ENCODE data around the gene FDX1.
"Not testable (repeated sequence)": the region's sequence is repeated elsewhere in the genome, so short reads cannot be mapped to it uniquely, and the experiment has no call there.

FDX1 gene, protein sequence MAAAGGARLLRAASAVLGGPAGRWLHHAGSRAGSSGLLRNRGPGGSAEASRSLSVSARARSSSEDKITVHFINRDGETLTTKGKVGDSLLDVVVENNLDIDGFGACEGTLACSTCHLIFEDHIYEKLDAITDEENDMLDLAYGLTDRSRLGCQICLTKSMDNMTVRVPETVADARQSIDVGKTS

DNA sequence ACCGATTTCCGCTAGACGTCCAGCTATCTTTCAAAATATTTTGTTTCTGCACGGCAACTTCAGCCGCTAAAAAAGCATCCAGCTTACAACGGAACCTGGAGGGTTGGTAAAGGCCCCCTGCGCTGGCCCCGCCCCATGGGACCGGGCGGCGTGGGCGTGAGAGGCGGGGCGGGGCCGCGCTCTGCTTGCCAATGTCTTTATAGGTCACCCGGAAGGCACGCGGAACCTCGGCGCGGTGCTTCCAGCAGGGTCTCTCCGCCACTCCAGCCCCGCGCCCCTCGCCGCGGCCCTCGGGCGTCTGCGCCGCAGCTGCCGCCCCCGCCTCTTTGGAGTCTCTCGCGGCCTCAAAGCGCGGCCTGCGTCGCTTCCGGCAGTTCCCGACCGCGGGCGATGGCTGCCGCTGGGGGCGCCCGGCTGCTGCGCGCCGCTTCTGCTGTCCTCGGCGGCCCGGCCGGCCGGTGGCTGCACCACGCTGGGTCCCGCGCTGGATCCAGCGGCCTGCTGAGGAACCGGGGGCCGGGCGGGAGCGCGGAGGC, at the start of gene FDX1:
TSS of gene FDX1 (plus strand) at position 218 of the 536 bp plus-strand sequence. CDS start at position 391, 173 bp downstream.
- DNase-seq = peak; percentile 91 to 93

DNA sequence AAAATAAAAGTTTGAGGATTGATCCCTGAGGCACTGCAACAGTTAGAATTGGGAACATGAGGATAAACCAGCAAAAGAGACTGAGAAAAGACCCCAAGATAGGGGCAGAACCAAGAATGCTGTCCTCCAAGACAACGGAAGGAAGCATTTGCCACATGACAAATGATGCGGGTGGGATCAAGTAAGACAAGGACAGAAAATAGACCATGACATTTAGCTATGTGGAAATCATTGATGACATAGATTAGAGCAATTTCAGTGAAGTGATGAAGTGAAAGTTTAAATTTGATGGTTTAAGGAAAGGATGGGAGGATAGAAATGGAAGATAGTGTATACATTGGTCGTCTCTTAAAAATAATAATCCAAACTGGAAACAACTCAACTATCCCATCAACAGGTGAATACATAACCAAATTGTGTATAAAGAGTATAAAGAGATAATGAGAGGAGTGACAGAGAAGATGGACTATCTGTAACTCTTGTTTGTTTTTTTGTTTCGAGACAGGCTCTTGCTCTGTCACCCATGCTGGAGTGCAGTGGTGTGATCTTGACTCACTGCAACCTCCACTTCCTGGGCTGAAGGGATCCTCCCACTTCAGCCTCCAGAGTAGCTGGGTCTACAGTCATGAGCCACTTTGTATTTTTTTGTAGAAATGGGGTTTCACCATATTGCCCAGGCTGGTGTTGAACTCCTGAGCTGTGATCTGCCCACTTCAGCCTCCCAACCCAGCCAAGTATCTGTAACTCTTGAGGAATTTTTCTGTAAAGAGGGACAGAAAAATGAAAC, 48.7 kb upstream of the FDX1 start:
- DNase-seq = peak; percentile 60 to 88

DNA sequence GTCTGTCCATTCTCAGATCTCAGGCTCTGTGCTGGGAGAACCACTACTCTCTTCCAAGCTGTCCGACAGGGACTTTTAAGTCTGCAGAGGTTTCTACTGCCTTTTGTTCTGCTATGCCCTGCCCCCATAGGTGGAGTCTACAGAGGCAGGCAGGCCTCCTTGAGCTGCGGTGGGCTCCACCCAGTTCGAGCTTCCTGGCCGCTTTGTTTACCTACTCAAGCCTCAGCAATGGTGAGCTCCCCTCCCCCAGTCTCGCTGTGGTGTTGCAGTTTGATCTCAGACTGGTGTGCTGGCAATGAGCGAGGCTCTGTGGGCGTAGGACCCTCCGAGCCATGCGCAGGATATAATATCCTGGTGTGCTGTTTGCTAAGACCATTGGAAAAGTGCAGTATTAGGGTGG, 41.5 kb upstream of the FDX1 start:
- DNase-seq = not testable (repeated sequence)

DNA sequence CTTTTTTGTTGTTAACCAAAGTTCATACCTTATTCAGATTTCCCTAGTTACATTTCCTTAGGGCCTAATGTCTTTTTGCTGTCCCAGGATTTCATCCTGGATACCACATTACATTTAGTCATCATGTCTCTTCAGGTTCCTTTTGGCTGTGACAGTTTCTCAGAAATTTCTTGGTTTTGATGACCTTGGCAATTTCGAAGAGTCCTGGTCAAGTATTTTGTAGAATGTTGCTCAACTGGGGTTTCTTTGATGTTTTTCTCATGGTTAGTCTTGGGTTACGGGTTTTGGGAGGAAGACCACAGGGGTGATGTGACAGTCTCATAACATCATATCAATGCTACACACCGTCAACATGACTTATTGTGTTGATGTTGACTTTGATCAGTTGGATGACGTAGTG, 39.8 kb upstream of the FDX1 start:
- peak in 1 of 2 donors; percentile 60 for DNase-seq

DNA sequence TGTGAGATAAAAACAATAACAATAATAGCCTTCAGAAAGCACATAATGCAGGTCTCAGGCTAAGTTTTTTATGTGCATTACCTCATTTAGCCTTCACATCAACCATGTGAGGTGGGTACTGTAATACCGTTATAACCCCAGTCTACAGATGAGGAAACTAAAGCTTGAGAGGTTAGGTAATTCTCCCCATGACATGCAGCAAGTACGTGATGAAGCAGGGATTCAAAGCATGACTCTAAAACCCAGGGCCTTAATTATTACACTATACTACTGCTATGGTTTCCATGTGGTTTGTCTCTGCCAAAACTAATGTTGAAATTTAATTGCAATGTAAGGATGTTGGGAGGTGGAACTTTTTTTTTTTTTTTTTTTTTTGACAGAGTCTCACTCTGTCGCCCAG, 37.7 kb upstream of the FDX1 start:
- DNase-seq = peak; percentile 65 to 95

DNA sequence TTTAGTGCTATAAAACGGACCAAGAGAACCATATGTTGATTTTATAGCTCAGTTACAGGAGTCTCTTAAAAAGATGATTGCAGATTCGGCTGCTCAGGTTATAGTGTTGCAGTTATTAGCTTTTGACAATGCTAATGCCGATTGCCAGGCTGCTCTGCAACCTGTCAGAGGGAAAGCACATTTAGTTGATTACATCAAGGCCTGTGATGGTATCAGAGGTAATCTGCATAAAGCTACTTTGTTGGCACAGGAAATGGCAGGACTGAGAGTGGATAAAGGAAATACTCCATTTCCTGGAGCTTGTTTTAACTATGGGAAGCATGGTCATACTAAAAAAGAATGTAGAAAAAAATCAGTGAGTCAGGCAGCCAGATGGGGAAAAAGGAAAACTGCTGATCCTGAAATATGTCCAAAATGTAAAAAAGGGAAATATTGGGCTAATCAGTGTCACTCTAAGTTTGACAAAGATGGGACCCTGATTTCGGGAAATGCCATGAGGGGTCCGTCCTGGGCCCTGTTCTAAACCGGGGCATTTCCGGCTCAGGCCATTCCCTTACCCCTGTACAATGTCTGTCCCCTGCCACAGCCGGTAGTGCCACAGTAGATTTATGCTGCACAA, 32.0 kb upstream of the FDX1 start:
- not testable (repeated sequence) for DNase-seq

DNA sequence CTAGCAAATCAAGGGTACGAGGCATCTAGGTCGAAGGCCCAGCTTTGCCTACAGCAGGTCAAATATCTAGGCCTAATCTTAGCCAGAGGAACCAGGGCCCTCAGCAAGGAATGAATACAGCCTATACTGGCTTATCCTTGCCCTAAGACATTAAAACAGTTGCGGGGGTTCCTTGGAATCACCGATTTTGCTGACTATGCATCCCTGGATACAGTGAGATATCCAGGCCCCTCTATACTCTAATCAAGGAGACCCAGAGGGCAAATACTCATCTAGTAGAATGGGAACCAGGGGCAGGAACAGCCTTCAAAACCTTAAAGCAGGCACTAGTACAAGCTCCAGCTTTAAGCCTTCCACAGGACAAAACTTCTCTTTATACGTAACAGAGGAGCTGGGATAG, 26.2 kb upstream of the FDX1 start:
- not testable (repeated sequence) for DNase-seq

DNA sequence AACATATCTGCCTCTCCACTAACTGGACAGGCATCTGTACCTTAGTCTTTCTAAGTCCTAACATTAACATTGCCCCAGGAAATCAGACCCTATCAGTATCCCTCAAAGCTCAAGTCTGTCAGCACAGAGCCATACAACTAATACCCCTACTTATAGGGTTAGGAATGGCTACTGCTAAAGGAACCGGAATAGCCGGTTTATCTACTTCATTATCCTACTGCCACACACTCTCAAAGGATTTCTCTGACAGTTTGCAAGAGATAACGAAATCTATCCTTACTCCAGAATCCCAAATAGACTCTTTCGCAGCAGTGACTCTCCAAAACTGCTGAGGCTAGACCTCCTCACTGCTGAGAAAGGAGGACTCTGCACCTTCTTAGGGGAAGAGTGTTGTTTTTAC, 24.1 kb upstream of the FDX1 start:
- DNase-seq = not testable (repeated sequence)

DNA sequence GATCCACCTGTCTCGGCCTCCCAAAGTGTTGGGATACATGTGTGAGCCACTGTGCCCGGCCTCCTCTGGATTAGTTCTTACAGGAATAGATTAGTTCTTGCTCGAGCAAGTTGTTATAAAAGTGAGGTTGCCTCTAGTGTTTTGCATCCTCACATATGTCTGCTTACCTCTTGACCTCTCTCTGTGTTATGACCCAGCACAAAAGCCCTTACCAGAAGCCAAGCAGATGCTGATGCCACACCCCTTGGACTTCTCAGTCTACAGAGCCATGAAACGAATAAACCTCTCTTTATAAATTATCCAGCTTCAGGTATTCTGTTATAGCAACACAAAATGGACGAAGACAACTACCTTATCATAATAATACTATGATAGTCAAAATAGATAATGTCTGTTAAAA, 22.4 kb upstream of the FDX1 start:
- no peak for DNase-seq

DNA sequence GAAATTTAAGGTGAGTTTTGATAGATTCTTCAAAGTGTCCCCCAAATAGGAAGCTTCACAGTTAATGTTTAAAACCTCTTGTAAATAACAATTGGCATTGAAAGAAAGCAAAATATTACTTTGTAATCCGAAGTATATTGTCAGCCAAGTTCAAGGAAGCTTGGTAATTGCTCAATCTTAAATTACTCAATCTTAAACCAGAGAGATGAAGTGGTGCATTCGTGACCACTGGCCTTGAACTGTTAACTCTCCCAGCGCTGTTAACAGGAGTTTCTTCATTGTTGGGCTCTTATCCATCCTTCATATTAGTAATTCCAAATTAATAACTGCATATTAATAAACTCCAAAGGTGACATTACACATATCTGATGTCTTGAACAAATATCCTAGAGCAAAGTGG, 20.6 kb upstream of the FDX1 start:
- DNase-seq = peak; percentile 75 to 85

DNA sequence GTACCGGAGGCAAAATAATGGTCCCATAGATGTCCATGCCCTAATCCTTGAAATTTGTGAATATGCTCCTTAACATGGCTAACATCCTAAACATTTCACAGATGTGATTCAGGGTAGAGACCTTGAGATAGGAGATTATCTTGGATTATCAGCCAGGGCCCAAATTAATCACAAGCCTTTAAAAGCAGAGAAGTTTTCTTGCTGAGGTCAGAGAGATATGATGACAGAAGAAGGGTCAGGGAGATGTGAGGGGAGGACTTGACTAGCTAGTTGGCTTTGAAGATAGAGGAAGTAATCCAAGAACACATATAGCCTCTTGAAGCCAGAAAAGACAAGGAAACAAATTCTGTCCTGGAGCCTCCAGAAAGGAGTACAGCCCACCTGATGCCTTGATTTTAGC, 19.1 kb upstream of the FDX1 start:
- DNase-seq = peak; percentile 21 to 39

DNA sequence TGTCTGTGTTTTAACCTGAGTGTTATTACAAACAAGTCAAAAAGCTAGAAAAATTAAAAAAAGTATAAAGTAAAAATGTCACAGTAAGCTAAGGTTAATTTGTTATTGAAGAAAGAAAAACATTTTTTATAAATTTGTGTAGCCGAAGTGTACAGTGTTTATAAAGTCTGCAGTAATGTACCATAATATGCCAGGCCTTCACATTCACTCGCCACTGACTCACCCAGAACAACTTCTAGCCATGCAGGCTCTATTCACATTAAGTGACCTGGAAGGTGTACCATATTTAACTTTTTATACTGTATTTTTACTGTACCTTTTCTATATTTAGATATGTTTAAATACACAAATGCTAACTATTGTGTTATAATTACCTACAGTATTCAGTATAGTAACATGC, 14.7 kb upstream of the FDX1 start:
- DNase-seq = no peak

DNA sequence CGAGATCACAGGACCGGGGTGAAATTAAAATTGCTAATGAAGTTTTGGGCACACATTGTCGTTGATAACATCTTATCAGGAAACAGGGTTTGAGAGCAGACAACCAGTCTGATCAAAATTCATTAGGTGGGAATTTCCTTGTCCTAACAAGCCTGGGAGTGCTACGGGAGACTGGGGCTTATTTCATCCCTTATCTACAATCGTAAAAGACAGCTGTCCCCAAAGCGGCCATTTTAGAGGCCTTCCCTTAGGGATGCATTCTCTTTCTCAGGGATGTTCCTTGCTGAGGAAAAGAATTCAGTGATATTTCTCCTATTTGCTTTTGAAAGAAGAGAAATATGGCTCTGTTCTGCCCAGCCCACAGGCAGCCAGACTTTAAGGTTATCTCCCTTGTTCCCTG, 8.1 kb upstream of the FDX1 start:
- not testable (repeated sequence) for DNase-seq

DNA sequence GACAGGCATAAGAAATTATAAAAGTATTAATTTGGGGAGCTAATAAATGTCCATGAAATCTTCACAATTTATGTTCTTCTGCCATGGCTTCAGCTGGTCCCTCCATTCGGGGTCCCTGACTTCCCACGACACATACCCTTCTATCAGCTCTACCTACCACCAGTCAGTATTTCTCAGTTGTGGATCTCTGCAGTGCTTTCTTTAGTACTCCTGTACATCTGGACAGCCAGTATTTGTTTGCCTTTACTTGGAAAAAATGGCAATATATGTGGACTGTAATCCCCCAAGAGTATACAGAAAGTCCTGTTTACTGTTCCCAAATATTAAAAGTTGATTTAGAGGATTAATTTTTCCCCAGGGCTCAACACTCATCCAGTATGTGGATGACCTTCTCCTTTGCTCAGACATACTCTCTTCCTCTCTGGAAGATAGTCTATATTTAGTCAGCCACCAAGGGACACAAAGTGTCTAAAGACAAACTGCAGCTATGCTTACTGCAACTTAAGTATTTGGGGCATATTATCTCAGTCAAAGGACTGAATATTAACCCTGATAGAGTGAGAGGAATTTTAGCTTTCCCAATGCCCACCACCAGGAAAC, 7.3 kb upstream of the FDX1 start:
- no peak for DNase-seq

DNA sequence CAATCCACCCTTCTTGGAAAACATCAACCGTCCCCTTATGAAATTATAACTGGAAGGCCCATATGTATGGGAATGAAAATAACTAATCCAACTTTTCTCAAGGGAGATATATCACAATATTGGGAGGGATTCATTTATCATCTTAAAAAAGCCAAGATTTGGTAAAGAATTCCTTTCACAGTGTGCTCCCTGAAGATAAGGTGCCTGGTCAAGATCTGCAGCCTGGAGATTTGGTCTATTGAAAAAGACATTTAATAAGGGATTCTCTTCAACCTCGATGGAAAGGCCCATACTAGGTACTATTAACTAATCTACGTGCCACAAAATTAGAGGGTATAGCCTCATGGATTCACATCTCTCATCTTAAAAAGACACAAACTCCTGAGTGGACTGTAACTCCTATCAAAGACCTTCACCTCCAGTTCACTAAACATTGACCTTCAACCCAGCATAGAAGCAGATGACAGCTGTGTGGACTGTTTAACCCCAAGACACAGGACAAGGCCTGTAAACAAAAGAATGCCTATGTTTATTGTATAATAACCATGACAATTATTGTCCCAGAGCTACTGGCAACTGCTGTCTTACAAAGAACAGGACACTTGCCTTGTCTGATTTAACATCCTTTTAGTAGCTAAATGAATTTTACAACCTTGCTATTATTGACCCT, 4.8 kb upstream of the FDX1 start:
- DNase-seq = no peak

DNA sequence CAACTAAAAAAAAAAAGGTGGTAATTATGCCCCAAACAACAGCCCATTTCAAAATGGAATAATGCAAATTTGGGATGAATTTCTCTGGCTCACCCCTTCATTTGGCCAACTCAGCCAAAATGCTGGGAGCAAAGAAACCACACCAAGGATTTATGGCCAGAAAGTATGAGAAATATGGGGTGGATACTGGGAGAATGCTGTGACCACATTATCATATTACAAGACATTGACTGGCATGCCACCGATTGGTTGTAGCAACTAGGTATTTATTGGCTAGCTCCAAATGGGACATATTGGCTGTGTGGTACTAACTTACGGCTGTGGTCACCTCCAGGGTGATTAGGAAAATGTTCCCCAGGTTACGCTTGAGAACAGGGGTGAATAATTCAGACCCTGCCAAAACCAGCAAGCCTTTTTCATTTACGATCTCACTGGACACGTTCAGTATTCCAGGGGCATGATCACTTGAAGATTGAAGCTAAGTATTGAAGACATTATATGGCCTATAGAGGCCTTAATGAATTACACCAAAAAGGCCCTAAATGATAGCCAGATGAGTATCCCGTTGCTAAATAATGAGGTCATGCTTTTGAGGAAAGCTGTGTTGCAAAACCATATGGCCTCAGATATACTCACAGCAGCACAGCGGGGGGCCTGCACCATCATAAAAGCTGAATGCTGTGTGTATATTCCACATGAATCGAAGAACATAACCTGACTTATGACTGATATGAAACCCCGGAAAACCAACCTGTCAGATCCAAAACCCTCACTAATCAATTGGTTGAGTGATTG, 3.8 kb upstream of the FDX1 start:
- DNase-seq = peak; percentile 38 to 43

DNA sequence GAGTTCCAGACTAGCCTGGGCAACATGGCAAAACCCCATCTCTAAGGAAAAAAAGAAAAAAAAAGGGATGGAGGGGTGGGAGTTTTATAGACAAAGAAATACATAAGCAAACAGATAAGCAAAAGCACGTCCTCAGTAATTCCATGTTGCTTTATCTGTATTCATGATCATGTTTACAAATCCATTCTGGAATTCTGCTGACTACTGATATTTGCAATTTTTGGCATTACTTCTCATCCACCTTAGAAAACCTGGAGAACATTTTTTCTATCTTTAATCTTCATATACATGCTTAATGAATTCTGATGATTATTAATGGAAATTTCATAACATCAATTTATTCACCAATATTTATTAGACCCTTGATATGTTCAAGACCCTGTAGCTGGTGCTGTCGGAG, 1.7 kb upstream of the FDX1 start:
- no peak for DNase-seq

DNA sequence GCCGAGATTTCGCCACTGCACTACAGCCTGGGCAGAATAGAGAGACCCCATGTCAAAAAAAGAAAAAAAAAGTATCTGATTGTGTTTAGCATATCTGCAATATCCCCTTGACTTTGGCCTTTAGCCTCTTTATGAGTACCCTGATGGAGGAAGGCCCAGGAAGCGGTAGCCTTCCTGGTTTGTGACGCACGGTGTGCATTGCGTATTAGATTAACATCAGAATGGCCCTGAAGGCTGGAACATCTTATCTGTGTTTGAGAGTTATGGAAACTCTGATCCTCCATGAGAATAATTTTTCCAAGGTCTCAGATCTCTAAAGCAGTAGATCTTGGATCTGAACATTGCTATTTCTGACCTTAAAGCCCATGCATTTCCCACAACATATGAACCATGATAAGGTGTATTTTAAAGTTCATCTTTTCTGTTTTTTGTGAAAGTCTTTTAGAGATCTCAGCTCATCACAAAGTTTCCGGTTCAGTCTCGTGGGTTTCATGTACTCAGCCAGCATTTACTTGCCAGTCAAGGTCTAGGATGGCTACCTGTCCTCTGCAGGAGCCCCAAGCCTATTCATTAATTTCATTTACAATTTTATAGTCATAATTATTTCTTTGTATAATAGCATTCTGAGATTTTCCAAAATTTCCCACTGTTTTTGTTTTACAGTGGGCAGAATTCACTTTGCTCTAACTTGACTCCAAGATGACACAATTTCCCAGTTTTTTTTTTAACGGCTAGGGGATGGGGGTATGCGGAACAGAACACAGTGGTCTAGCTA, 605 bp upstream of the FDX1 start:
- no peak for DNase-seq

DNA sequence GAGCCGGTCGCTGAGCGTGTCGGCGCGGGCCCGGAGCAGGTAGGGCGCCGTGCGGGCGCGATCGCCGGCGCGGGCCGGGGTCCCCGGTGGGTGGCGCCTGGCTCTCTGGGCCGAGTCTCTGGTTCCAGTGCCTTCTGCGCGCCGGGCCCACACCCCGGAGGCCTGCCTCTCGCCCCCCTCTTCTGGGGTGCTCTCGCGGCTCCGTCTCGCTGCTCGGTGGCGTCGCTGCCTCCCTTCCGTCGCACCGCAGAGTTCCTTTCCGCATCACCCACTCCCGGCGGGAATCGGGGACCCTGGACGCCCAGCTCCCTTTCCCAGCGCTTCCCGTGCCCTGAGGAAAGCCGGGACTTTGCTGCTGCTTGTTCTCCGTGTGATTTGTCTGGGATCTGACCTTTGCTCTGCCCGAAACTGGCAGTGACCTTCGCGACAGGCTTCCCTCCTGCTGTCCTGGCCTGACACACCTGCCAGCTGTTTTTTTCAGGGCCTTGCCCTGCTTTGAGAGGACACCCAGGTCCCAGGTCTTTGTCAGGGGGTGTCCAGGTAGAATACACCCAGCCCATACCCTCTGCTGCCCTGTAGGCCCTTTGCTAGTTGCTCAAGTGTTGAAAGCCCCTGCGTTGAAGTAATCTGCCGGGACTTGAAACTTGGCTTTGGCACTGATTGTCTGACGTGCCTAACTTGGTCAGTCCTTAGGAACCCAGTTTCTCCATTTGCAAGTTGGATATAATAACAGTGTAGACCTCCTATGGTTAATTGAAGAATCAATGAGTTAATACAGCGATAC, 711 bp downstream of the FDX1 start:
- peak; percentile 49 to 67 for DNase-seq

DNA sequence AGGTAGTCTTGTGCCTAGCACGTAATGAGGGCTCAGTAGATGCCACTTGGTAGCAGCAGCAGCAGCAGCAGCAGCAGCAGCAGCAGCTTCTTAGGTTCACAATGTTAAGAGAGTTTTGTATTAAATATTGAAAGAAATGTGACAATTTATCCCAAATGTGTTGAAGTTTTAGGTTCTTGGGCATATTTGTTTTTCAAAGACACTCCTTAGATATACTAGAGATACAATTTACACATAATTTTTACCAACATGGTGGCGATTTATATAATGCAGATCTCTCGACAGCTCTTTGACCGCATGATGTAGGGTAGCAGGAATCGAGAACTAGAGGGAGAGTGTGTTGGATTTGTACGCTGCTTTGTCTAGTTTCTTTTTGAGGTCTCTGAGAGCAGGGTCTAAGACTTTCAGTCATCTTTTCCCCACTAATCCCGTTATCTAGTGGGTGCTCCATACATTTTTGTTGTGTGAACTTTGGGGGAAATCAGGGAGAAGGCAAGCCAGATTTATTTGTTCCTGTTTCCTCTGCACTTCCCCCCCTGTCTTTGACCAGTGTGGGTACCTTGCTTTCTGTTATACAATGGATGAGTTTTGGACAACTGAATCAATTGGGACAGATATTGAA, 1.4 kb downstream of the FDX1 start:
- DNase-seq = peak; percentile 38 to 43
